Liver (tissue), 4 donors: ENCODE results near the gene OR5AC2. TPM values are rescaled to one million over a fixed set of nuclear protein-coding genes. Genes with fewer than 3 reads are reported as not detected.

Source experiments
- polyA plus RNA-seq, 2 donors: library from polyadenylated mRNA; stranded (reverse) in 1 of 2; unstranded in 1 of 2; fragments of 200-250 nt in 1 of 2; fragments of >200 nt in 1 of 2; fragmentation: Nextera tagmentation in 1 of 2; extraction: Ambion mirVana in 1 of 2; gene quantifications; one replicate each; pipeline versions ENCODE4 v1.2.1 to v1.2.3, GENCODE V29; 2013 to 2015
- total RNA-seq, 2 donors: library from RNA; depleted of rRNA; stranded (reverse); fragments of >200 nt; gene quantifications; one replicate each; pipeline ENCODE4 v1.2.3, GENCODE V29; 2014
- donor health status: healthy.
- donor health status: healthy.
- donor health status: healthy.

Gene OR5AC2
- total and polyA plus RNA-seq, 4 donors, result not detected

Other genes starting within 250 kb of the OR5AC2 start
- 10 to 100 TPM in 1 of 2 donors, 1 to 10 TPM in 1; 8.2 to 19.9 TPM for gene RIOX2, start 114.7 kb upstream of the OR5AC2 start, total RNA-seq
- gene RIOX2, start 114.7 kb upstream of the OR5AC2 start, polyA plus RNA-seq, result 10 to 100 TPM in 1 of 2 donors, 1 to 10 TPM in 1; 9.9 to 12.0 TPM
- gene GABRR3, start 51.9 kb upstream of the OR5AC2 start, total RNA-seq, result not detected
- gene GABRR3, start 51.9 kb upstream of the OR5AC2 start, polyA plus RNA-seq, result not detected
- gene OR5H1, start 43.5 kb downstream of the OR5AC2 start, total RNA-seq, result not detected
- gene OR5H1, start 43.5 kb downstream of the OR5AC2 start, polyA plus RNA-seq, result not detected
- not detected for gene OR5H14, start 60.3 kb downstream of the OR5AC2 start, total RNA-seq
- not detected for gene OR5H14, start 60.3 kb downstream of the OR5AC2 start, polyA plus RNA-seq
- gene OR5H15, start 79.5 kb downstream of the OR5AC2 start, total RNA-seq, result not detected
- gene OR5H15, start 79.5 kb downstream of the OR5AC2 start, polyA plus RNA-seq, result not detected
- not detected for gene OR5H6, start 177.1 kb downstream of the OR5AC2 start, total RNA-seq
- gene OR5H6, start 177.1 kb downstream of the OR5AC2 start, polyA plus RNA-seq, result not detected
- gene OR5H2, start 195.3 kb downstream of the OR5AC2 start, total RNA-seq, result under 1 TPM in 1 of 2 donors, not detected in 1; 0.09 TPM
- not detected for gene OR5H2, start 195.3 kb downstream of the OR5AC2 start, polyA plus RNA-seq